DMS 273 treated with DMSO at 0.1 percent for 48 hours (cell line): ENCODE measurements around the gene TBC1D3I.
"Not testable (repeated sequence)": the region's sequence is repeated elsewhere in the genome, so short reads cannot be mapped to it uniquely, and the experiment has no call there.

Source experiments
- DNase-seq: peaks from one replicate; lab custom pipeline; 2025; lab: John Stamatoyannopoulos, UW

TBC1D3I gene

GRCh38 chr17:36206486-36206821, 57.9 kb downstream of the TBC1D3I start:
- not testable (repeated sequence) for DNase-seq

GRCh38 chr17:36205637-36206485, 58.5 kb downstream of the TBC1D3I start:
- no peak for DNase-seq

GRCh38 chr17:36204724-36205500, 59.5 kb downstream of the TBC1D3I start:
- no peak for DNase-seq
